A549 (cell line): ENCODE results near the gene TCEA2. TPM values are rescaled to one million over a fixed set of nuclear protein-coding genes. Genes with fewer than 3 reads are reported as not detected.

Experiments used
- ATAC-seq, 2 experiments: fragments of 200-7000 bp in 1 of 2; fragments of >200 bp in 1 of 2; cut with Nextera tagmentation in 1 of 2; cut with Tn5 transposase in 1 of 2; 3 replicates each; pipeline versions ENCODE4 v1.8.0 to v1.9.1; 2018 to 2020; ENCODE audit warnings: mild to moderate bottlenecking in 1 of 2, moderate library complexity in 1 of 2
- CTCF ChIA-PET: fragments of 300-600 bp; sonication (Branson Sonifier 250); formaldehyde crosslinking; extraction: SDS; loops from one replicate; lab custom pipeline; 2021; ENCODE audit warnings: antibody characterized with exemption, inconsistent platforms; lab: Yijun Ruan, JAX
- POLR2A ChIA-PET: fragments of 350-600 bp; formaldehyde crosslinking; extraction: SDS; loops from one replicate; lab custom pipeline; 2021; ENCODE audit warnings: antibody characterized with exemption, inconsistent platforms; lab: Yijun Ruan, JAX
- DNase-seq, 2 experiments: peaks; one replicate each; pipeline versions ENCODE4 v3.0.0 to v3.0.0-alpha.2; 2011 to 2016; ENCODE audit warnings: low read depth in 1 of 2, low spot score in 1 of 2
- FAIRE-seq: peaks from 2 replicates; lab custom pipeline; 2011; peaks lifted over from hg19 to GRCh38; lab: Jason Lieb, UNC
- H3K27ac ChIP-seq, 2 experiments: fragments of >200 bp; sonication (Bioruptor Twin); formaldehyde crosslinking; 3 replicates each; pipeline ENCODE4 v1.5.1; 2016 to 2017
- H3K4me1 ChIP-seq: fragments of >200 bp; sonication (Bioruptor Twin); formaldehyde crosslinking; 3 replicates; pipeline ENCODE4 v1.6.1; 2016
- H3K4me2 ChIP-seq: fragments of >200 bp; sonication (Bioruptor Twin); formaldehyde crosslinking; 3 replicates; pipeline ENCODE4 v1.6.1; 2016
- H3K4me3 ChIP-seq: fragments of >200 bp; sonication (Bioruptor Twin); formaldehyde crosslinking; 3 replicates; pipeline ENCODE4 v1.5.1; 2016
- H3K9me3 ChIP-seq: fragments of >200 bp; sonication (Bioruptor Twin); formaldehyde crosslinking; 3 replicates; pipeline ENCODE4 v1.6.1; 2016
- CBX8 ChIP-seq: fragments of 200-600 bp; sonication (generic); IDR thresholded peaks from 2 replicates; pipeline ENCODE4 v1.6.1; 2016
- FOSB ChIP-seq: fragments of 250-450 bp; sonication (Bioruptor Pico); IDR thresholded peaks from 2 replicates; pipeline ENCODE4 v1.5.0; 2020; ENCODE audit warnings: mild to moderate bottlenecking, moderate library complexity
- FOSL2 ChIP-seq, 2 experiments: fragments of 450-650 bp in 1 of 2; fragments of >200 bp in 1 of 2; sonication (Bioruptor Twin) in 1 of 2; formaldehyde crosslinking; IDR thresholded peaks; 2 replicates each; pipeline versions ENCODE4 v1.5.0 to v1.6.1; 2016 to 2020; ENCODE audit warnings: mild to moderate bottlenecking in 1 of 2, moderate library complexity in 1 of 2
- GATA3 ChIP-seq: IDR thresholded peaks from 2 replicates; pipeline ENCODE4 v1.6.1; 2012; ENCODE audit warnings: borderline replicate concordance
- HOXA7 ChIP-seq: fragments of 250-450 bp; sonication (Bioruptor Pico); IDR thresholded peaks from 2 replicates; pipeline ENCODE4 v1.5.0; 2020; ENCODE audit warnings: mild to moderate bottlenecking, moderate library complexity
- HOXB13 ChIP-seq: fragments of 250-450 bp; sonication (Bioruptor Pico); IDR thresholded peaks from 2 replicates; pipeline ENCODE4 v1.5.0; 2020; ENCODE audit warnings: low read depth, mild to moderate bottlenecking, moderate library complexity
- NFE2L2 ChIP-seq: fragments of 150-350 bp; conservative IDR thresholded peaks from 2 replicates; pipeline ENCODE4 v1.6.1; 2014; ENCODE audit warnings: low read length
- NR3C1 ChIP-seq: fragments of >200 bp; sonication (Bioruptor Twin); formaldehyde crosslinking; IDR thresholded peaks from 3 replicates; pipeline ENCODE4 v1.6.1; 2017
- PHF8 ChIP-seq: fragments of 200-600 bp; sonication (generic); IDR thresholded peaks from 2 replicates; pipeline ENCODE4 v1.6.1; 2016; ENCODE audit warnings: low read depth, mild to moderate bottlenecking, antibody characterized with exemption, moderate library complexity, borderline replicate concordance
- POLR2A ChIP-seq: IDR thresholded peaks from 2 replicates; pipeline ENCODE4 v1.6.1; 2012; ENCODE audit warnings: mild to moderate bottlenecking, low read length
- RAD21 ChIP-seq, 2 experiments: fragments of >200 bp in 1 of 2; sonication (Bioruptor Twin) in 1 of 2; formaldehyde crosslinking in 1 of 2; IDR thresholded peaks in 1 of 2; conservative IDR thresholded peaks in 1 of 2; 2 replicates in 1 of 2; 3 replicates in 1 of 2; pipeline ENCODE4 v1.6.1; 2012 to 2018; ENCODE audit warnings: inconsistent platforms in 1 of 2
- SREBF2 ChIP-seq: fragments of 450-650 bp; IDR thresholded peaks from 2 replicates; pipeline ENCODE4 v1.6.1; 2014; ENCODE audit warnings: mild to moderate bottlenecking, moderate library complexity
- ZNF302 ChIP-seq: fragments of 250-450 bp; sonication (Bioruptor Pico); IDR thresholded peaks from 2 replicates; pipeline ENCODE4 v1.9.0; 2021; ENCODE audit warnings: inconsistent platforms, mild to moderate bottlenecking, moderate library complexity
- WGBS: methylation state at CpG from one replicate; pipeline ENCODE4 v1.1.6; 2017; ENCODE audit errors: missing lambda C conversion rate; 5-methylcytosine and 5-hydroxymethylcytosine counted together
- polyA plus RNA-seq, 4 experiments: library from polyadenylated mRNA; depleted of rRNA in 3 of 4; stranded (reverse); fragments of >200 nt; fragmentation: RNase III in 1 of 4; extraction: RNeasy Plus Mini Kit Qiagen cat#74134 plus additional on column Dnase treatment in 1 of 4; gene quantifications; 2 replicates in 3 of 4; 3 replicates in 1 of 4; pipeline ENCODE4 v1.2.3, GENCODE V29; 2011 to 2017
- TF ChIP-seq, protein P1 (sequence below): fragments of 250-450 bp; sonication (Bioruptor Pico); IDR thresholded peaks from 2 replicates; pipeline ENCODE4 v1.5.0; 2020; ENCODE audit warnings: low read depth, mild to moderate bottlenecking, moderate library complexity
- TF ChIP-seq, protein P2 (sequence below): fragments of >200 bp; sonication (Bioruptor Twin); formaldehyde crosslinking; IDR thresholded peaks from 3 replicates; pipeline ENCODE4 v1.6.1; 2016
- TF ChIP-seq, protein P3 (sequence below): fragments of 200-600 bp; sonication (generic); IDR thresholded peaks from 2 replicates; pipeline ENCODE4 v1.6.1; 2016; ENCODE audit warnings: antibody characterized with exemption, mild to moderate bottlenecking, moderate library complexity
- TF ChIP-seq, protein P4 (sequence below): fragments of 450-650 bp; IDR thresholded peaks from 2 replicates; pipeline ENCODE4 v1.6.1; 2014; ENCODE audit warnings: antibody characterized with exemption
- TF ChIP-seq, protein P5 (sequence below): IDR thresholded peaks from 2 replicates; pipeline ENCODE4 v1.6.1; 2012; ENCODE audit warnings: low read depth, borderline replicate concordance
- TF ChIP-seq, protein P6 (sequence below): fragments of >200 bp; sonication (Bioruptor Twin); formaldehyde crosslinking; IDR thresholded peaks from 3 replicates; pipeline ENCODE4 v1.5.1; 2016
- TF ChIP-seq, protein P7 (sequence below): fragments of 250-450 bp; sonication (Bioruptor Pico); IDR thresholded peaks from 2 replicates; pipeline ENCODE4 v1.5.0; 2021; ENCODE audit warnings: mild to moderate bottlenecking, moderate library complexity, borderline replicate concordance

TCEA2 gene
- polyA plus RNA-seq, 2 of the 4 experiments (the other 2 are of a cell fraction), result 11.2 to 29.8 TPM

DNA sequence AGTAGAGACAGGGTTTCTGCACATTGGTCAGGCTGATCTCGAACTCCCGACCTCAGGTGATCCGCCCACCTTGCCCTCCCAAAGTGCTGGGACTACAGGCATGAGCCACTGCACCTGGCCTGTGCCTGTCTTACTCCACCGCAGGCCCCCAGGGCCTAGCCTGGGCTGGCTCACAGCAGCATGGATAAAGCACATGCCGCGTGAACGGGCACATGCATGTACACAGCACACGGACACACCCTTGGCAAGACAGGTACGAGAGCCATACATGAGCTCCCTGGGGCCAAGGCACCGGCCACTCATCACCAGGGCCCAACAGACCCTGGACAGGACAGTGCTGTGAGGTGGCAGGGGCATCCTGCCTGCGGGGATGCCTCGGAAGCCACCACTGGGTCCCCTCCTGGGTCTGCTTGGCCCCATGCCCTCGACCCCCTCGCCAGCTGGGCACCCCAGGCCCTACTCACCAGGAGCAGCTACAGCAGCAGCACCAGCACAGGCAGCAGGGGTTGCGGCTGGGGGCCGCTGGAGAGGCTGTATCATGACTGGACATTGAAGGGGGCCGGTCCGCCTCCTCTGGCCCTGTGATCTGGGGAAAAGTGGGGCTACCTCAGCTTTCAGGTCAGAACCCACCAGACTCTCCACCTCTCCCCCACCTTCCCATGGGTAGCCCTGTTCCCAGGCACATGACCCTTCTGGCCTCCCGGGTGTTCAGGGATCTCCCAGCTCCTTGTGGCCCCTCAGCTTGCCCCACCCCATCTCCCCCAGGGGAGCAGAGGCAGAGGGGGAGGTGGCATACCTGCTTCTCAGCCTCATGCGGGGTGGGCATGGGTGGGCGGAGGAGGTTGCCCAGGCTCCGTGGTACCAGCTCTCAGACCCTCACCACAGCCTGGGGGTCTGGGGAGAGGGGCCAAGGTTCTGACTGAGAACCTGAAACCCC is 13.3 kb downstream of the TCEA2 start:
- Histone ChIP-seq H3K4me1 (peaks cover 21% of the 10 kb centered on the region), H3K27ac (no peak overlapping the region), H3K4me2 (no peak overlapping the region), H3K9me3 (no peaks in the 10 kb centered on the region), H3K4me3 (no peak overlapping the region)
- no peak for TF ChIP-seq CBX8
- no peak for TF ChIP-seq POLR2A
- TF ChIP-seq, protein P1, sequence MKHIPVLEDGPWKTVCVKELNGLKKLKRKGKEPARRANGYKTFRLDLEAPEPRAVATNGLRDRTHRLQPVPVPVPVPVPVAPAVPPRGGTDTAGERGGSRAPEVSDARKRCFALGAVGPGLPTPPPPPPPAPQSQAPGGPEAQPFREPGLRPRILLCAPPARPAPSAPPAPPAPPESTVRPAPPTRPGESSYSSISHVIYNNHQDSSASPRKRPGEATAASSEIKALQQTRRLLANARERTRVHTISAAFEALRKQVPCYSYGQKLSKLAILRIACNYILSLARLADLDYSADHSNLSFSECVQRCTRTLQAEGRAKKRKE (CRISPR knock-in tag), result no peak
- TF ChIP-seq FOSB (CRISPR knock-in tag), result no peak
- no peak for TF ChIP-seq PHF8
- no peak for TF ChIP-seq FOSL2 (IDR thresholded peaks at IDR 0.05)
- TF ChIP-seq FOSL2 (CRISPR knock-in tag; IDR thresholded peaks at IDR 0.05), result no peak
- TF ChIP-seq NR3C1, result no peak
- ChIA-PET POLR2A (interaction anchor here (0.6 kb wide), 1 partner anchor 166 kb away, joined by 4 read pairs; no protein-coding TSS in a partner anchor), CTCF (interaction anchor here (0.6 to 2.9 kb wide), 10 partner anchors 16 to 90 kb away, joined by 3 to 11 read pairs (median 4); no protein-coding TSS in a partner anchor)
- FAIRE-seq (no peak), ATAC-seq (no peak), DNase-seq (no peak)
- 98% methylated on average over 13 of the region's 22 CpGs for WGBS

DNA sequence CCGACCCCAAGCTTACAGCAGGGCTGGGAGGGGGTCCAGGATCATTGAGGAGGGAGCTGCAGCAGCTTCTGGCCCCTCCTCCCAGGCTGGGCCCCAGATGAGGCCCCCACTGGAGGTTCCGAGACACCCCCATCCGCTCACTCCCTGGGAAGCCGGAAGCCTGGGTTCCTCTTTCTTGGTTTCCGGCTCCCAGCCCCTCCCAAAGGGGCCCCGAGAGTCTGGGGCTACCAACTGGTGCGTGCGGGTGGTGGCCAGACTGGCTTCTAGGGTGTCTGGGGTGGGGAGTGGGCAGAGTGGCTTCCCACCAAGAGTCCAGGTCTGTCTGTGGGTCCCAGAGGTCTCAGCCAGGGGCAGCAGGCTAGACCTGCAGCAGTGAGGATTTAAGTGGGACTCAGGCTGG is 14.1 kb downstream of the TCEA2 start:
- CTCF ChIA-PET, result interaction anchor here (0.8 to 2.9 kb wide), 4 partner anchors 25 to 69 kb away, joined by 3 to 11 read pairs (median 4); no protein-coding TSS in a partner anchor
- ATAC-seq (no peak), DNase-seq (no peak), FAIRE-seq (no peak)
- 91% methylated on average over 8 of the region's 8 CpGs for WGBS
- TF ChIP-seq, protein P2, sequence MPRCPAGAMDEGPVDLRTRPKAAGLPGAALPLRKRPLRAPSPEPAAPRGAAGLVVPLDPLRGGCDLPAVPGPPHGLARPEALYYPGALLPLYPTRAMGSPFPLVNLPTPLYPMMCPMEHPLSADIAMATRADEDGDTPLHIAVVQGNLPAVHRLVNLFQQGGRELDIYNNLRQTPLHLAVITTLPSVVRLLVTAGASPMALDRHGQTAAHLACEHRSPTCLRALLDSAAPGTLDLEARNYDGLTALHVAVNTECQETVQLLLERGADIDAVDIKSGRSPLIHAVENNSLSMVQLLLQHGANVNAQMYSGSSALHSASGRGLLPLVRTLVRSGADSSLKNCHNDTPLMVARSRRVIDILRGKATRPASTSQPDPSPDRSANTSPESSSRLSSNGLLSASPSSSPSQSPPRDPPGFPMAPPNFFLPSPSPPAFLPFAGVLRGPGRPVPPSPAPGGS, result no peak
- TF ChIP-seq RAD21 (conservative IDR thresholded peaks at IDR 0.05 in 1 of 2, IDR thresholded peaks at IDR 0.05 in 1 of 2) (no peak), SREBF2 (no peak), HOXA7 (no peak), CBX8 (no peak), PHF8 (no peak), NFE2L2 (no peak), GATA3 (no peak), ZNF302 (CRISPR knock-in tag) (no peak), NR3C1 (no peak), HOXB13 (no peak)
- TF ChIP-seq, protein P3, sequence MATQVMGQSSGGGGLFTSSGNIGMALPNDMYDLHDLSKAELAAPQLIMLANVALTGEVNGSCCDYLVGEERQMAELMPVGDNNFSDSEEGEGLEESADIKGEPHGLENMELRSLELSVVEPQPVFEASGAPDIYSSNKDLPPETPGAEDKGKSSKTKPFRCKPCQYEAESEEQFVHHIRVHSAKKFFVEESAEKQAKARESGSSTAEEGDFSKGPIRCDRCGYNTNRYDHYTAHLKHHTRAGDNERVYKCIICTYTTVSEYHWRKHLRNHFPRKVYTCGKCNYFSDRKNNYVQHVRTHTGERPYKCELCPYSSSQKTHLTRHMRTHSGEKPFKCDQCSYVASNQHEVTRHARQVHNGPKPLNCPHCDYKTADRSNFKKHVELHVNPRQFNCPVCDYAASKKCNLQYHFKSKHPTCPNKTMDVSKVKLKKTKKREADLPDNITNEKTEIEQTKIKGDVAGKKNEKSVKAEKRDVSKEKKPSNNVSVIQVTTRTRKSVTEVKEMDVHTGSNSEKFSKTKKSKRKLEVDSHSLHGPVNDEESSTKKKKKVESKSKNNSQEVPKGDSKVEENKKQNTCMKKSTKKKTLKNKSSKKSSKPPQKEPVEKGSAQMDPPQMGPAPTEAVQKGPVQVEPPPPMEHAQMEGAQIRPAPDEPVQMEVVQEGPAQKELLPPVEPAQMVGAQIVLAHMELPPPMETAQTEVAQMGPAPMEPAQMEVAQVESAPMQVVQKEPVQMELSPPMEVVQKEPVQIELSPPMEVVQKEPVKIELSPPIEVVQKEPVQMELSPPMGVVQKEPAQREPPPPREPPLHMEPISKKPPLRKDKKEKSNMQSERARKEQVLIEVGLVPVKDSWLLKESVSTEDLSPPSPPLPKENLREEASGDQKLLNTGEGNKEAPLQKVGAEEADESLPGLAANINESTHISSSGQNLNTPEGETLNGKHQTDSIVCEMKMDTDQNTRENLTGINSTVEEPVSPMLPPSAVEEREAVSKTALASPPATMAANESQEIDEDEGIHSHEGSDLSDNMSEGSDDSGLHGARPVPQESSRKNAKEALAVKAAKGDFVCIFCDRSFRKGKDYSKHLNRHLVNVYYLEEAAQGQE, result no peak
- TF ChIP-seq, protein P4, sequence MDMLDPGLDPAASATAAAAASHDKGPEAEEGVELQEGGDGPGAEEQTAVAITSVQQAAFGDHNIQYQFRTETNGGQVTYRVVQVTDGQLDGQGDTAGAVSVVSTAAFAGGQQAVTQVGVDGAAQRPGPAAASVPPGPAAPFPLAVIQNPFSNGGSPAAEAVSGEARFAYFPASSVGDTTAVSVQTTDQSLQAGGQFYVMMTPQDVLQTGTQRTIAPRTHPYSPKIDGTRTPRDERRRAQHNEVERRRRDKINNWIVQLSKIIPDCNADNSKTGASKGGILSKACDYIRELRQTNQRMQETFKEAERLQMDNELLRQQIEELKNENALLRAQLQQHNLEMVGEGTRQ, result no peak
- TF ChIP-seq, protein P5, sequence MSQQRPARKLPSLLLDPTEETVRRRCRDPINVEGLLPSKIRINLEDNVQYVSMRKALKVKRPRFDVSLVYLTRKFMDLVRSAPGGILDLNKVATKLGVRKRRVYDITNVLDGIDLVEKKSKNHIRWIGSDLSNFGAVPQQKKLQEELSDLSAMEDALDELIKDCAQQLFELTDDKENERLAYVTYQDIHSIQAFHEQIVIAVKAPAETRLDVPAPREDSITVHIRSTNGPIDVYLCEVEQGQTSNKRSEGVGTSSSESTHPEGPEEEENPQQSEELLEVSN, result no peak
- TF ChIP-seq, protein P6, sequence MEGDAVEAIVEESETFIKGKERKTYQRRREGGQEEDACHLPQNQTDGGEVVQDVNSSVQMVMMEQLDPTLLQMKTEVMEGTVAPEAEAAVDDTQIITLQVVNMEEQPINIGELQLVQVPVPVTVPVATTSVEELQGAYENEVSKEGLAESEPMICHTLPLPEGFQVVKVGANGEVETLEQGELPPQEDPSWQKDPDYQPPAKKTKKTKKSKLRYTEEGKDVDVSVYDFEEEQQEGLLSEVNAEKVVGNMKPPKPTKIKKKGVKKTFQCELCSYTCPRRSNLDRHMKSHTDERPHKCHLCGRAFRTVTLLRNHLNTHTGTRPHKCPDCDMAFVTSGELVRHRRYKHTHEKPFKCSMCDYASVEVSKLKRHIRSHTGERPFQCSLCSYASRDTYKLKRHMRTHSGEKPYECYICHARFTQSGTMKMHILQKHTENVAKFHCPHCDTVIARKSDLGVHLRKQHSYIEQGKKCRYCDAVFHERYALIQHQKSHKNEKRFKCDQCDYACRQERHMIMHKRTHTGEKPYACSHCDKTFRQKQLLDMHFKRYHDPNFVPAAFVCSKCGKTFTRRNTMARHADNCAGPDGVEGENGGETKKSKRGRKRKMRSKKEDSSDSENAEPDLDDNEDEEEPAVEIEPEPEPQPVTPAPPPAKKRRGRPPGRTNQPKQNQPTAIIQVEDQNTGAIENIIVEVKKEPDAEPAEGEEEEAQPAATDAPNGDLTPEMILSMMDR, result no peak
- TF ChIP-seq, protein P7, sequence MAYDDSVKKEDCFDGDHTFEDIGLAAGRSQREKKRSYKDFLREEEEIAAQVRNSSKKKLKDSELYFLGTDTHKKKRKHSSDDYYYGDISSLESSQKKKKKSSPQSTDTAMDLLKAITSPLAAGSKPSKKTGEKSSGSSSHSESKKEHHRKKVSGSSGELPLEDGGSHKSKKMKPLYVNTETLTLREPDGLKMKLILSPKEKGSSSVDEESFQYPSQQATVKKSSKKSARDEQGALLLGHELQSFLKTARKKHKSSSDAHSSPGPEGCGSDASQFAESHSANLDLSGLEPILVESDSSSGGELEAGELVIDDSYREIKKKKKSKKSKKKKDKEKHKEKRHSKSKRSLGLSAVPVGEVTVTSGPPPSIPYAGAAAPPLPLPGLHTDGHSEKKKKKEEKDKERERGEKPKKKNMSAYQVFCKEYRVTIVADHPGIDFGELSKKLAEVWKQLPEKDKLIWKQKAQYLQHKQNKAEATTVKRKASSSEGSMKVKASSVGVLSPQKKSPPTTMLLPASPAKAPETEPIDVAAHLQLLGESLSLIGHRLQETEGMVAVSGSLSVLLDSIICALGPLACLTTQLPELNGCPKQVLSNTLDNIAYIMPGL (CRISPR knock-in tag), result no peak
- POLR2A ChIA-PET, result no interaction called here
- H3K4me2 ChIP-seq, result no peak overlapping the region
- peaks cover 21% of the 10 kb centered on the region for H3K4me1 ChIP-seq
- H3K27ac ChIP-seq, result no peak overlapping the region
- no peaks in the 10 kb centered on the region for H3K9me3 ChIP-seq
- no peak overlapping the region for H3K4me3 ChIP-seq
